ENCODE measurements around the gene MED31. TPM values are rescaled to one million over a fixed set of nuclear protein-coding genes. Genes with fewer than 3 reads are reported as not detected.

Gene MED31
- total RNA-seq, 1 experiment from 2014 or later: 41.4 TPM

DNA sequence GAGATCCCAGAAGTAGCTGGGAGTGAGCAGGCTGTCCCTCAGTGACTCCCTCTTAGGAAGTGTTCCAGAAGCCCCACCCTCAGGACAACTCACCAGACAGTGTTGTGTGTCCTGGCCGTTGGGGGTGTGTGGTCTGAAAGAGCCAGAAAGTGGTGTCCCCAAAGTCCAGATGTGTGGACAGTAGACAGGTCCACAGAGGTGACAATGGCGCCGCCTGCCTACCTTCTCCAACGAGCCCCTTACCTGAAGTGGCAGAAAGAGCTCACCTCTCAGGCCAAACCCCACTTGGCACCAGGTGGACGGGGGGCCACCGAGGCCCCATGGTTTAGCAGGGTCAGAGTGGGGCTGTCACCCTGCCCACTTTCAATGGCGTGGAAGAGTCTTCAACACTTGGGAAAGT lies 20.0 kb upstream of the MED31 start:
- intact Hi-C loops (cut with micrococcal nuclease; ENCODE audit: unreplicated experiment): loop anchor here (2.0 kb wide), 1 partner anchor 81 kb away; no protein-coding TSS in a partner anchor
- Histone ChIP-seq H3K9me2 (ENCODE audit: insufficient read depth) (no peaks in the 10 kb centered on the region), H4K20me1 (ENCODE audit: insufficient read depth) (no peaks in the 10 kb centered on the region), H3K4me2 (peak overlapping the region; percentile 73), H3K27ac (peak overlapping the region; percentile 88), H3K79me2 (ENCODE audit: low read depth) (no peaks in the 10 kb centered on the region), H3K27me3 (ENCODE audit: insufficient read depth, low read depth) (no peaks in the 10 kb centered on the region), H3F3A (ENCODE audit: insufficient read depth, low read depth) (peaks cover 43% of the 10 kb centered on the region), H2AFZ (no peak overlapping the region), H3K9me3 (ENCODE audit: insufficient read depth, low read depth) (no peaks in the 10 kb centered on the region), H3K36me3 (ENCODE audit: low read depth) (no peaks in the 10 kb centered on the region), H3K4me3 (no peak overlapping the region), H3K4me1 (replicated peaks; ENCODE audit: insufficient read depth) (peaks cover 41% of the 10 kb centered on the region)
- no peak for DNase-seq
- CTCF ChIA-PET: interaction anchor here (1.4 kb wide), 1 partner anchor 172 kb away, joined by 7 read pairs; no protein-coding TSS in a partner anchor
- TF ChIP-seq CTCF (conservative IDR thresholded peaks at IDR 0.05): no peak
- no peak for TF ChIP-seq EZH2 (IDR thresholded peaks at IDR 0.05; ENCODE audit: low read depth)
- POLR2A ChIA-PET (ENCODE audit: unreplicated experiment): interaction anchor here (0.7 kb wide), 1 partner anchor 41 kb away, joined by 5 read pairs; no protein-coding TSS in a partner anchor
- no TSS peak for BruUV-seq (replicated peaks)

GRCh38 chr17:6670999-6671398 lies 19.6 kb upstream of the MED31 start:
- Histone ChIP-seq H3K4me3 (no peak overlapping the region), H3K9me2 (ENCODE audit: insufficient read depth) (no peaks in the 10 kb centered on the region), H4K20me1 (ENCODE audit: insufficient read depth) (no peaks in the 10 kb centered on the region), H3F3A (ENCODE audit: insufficient read depth, low read depth) (peaks cover 44% of the 10 kb centered on the region), H3K9me3 (ENCODE audit: insufficient read depth, low read depth) (no peaks in the 10 kb centered on the region), H3K4me1 (replicated peaks; ENCODE audit: insufficient read depth) (peaks cover 44% of the 10 kb centered on the region), H3K4me2 (peak overlapping the region; percentile 73), H3K27me3 (ENCODE audit: insufficient read depth, low read depth) (no peaks in the 10 kb centered on the region), H3K27ac (peak overlapping the region; percentile 88), H2AFZ (no peak overlapping the region), H3K36me3 (ENCODE audit: low read depth) (no peaks in the 10 kb centered on the region), H3K79me2 (ENCODE audit: low read depth) (no peaks in the 10 kb centered on the region)
- intact Hi-C loops (cut with micrococcal nuclease; ENCODE audit: unreplicated experiment): loop anchor here (2.0 kb wide), 1 partner anchor 82 kb away; no protein-coding TSS in a partner anchor
- no TSS peak for BruUV-seq (replicated peaks)
- POLR2A ChIA-PET (ENCODE audit: unreplicated experiment): interaction anchor here (0.7 kb wide), 1 partner anchor 41 kb away, joined by 5 read pairs; no protein-coding TSS in a partner anchor
- no peak for TF ChIP-seq EZH2 (IDR thresholded peaks at IDR 0.05; ENCODE audit: low read depth)
- TF ChIP-seq CTCF (conservative IDR thresholded peaks at IDR 0.05): no peak
- CTCF ChIA-PET: interaction anchor here (1.4 kb wide), 1 partner anchor 173 kb away, joined by 7 read pairs; no protein-coding TSS in a partner anchor
- DNase-seq: no peak

GRCh38 chr17:6670571-6670970 lies 19.2 kb upstream of the MED31 start:
- Histone ChIP-seq H3K4me1 (replicated peaks; ENCODE audit: insufficient read depth) (peaks cover 44% of the 10 kb centered on the region), H3K4me3 (peak overlapping the region; percentile 38; the same call in 1 of the 2 replicates), H3F3A (ENCODE audit: insufficient read depth, low read depth) (peaks cover 44% of the 10 kb centered on the region), H3K9me2 (ENCODE audit: insufficient read depth) (no peaks in the 10 kb centered on the region), H2AFZ (no peak overlapping the region), H3K4me2 (peak overlapping the region; percentile 73), H3K27me3 (ENCODE audit: insufficient read depth, low read depth) (no peaks in the 10 kb centered on the region), H3K9me3 (ENCODE audit: insufficient read depth, low read depth) (no peaks in the 10 kb centered on the region), H3K27ac (peak overlapping the region; percentile 88), H3K36me3 (ENCODE audit: low read depth) (no peaks in the 10 kb centered on the region), H3K79me2 (ENCODE audit: low read depth) (no peaks in the 10 kb centered on the region), H4K20me1 (ENCODE audit: insufficient read depth) (no peaks in the 10 kb centered on the region)
- POLR2A ChIA-PET (ENCODE audit: unreplicated experiment): no interaction called here
- DNase-seq: peak in 1 of 2 experiments; percentile 70
- no TSS peak for BruUV-seq (replicated peaks)
- TF ChIP-seq EZH2 (IDR thresholded peaks at IDR 0.05; ENCODE audit: low read depth) (no peak), CTCF (conservative IDR thresholded peaks at IDR 0.05) (no peak)
- CTCF ChIA-PET: interaction anchor here (0.6 to 1.5 kb wide), 4 partner anchors 21 to 334 kb away, joined by 4 to 7 read pairs (median 4); no protein-coding TSS in a partner anchor
- intact Hi-C loops (cut with micrococcal nuclease; ENCODE audit: unreplicated experiment): loop anchor here (2.0 kb wide), 1 partner anchor 82 kb away; no protein-coding TSS in a partner anchor

All from PC-9 (cell line).